Measurements from ENCODE around the gene ACER2. TPM values are rescaled to one million over a fixed set of nuclear protein-coding genes. Genes with fewer than 3 reads are reported as not detected.

The ACER2 gene
- total and polyA plus RNA-seq, 12 donors: 0.52 to 8.7 (median 3.6) TPM

GRCh38 chr9:19456426-19456825 lies 47.6 kb downstream of the ACER2 start:
- H3K36me3 ChIP-seq: peaks cover 0 to 27% (median 2%) of the 10 kb centered on the region in 9 donors
- no peaks in the 10 kb centered on the region for H3K9me3 ChIP-seq
- WGBS, 2 donors: 41% methylated on average over 3 of the region's 3 CpGs
- no peak overlapping the region for H3K4me3 ChIP-seq
- peaks cover 3 to 17% (median 11%) of the 10 kb centered on the region in 9 donors for H3K4me1 ChIP-seq
- intact Hi-C loops (cut with DNase I): loop anchor here in 8 of 10 donors (2.0 to 10.0 kb wide), 14 partner anchors 44 to 1642 kb away; partner anchors contain the start of genes RPS6 (in 6 of the 8), PLIN2 (in 2 of the 8), RRAGA (in 2 of the 8) and ACER2 (in 1 of the 8)
- TF ChIP-seq CTCF (IDR thresholded peaks at IDR 0.05): no peak
- DNase-seq (no peak), ATAC-seq (peak in 6 of 8 donors; percentile 18 to 46 (median 23))
- H3K27ac ChIP-seq: peak overlapping the region in 5 of 10 donors; percentile 64 to 85 (median 73)
- no peaks in the 10 kb centered on the region for H3K27me3 ChIP-seq

GRCh38 chr9:19456996-19457692 lies 48.3 kb downstream of the ACER2 start:
- H3K4me3 ChIP-seq: peak overlapping the region in 8 of 10 donors; percentile 14 to 38 (median 30)
- peak; percentile 88 to 99 (median 96) for ATAC-seq
- H3K36me3 ChIP-seq: peaks cover 0 to 20% (median 0%) of the 10 kb centered on the region in 9 donors
- H3K27ac ChIP-seq: peak overlapping the region; percentile 12 to 85 (median 58)
- intact Hi-C loops (cut with DNase I): loop anchor here in 8 of 10 donors (1.0 to 10.0 kb wide), 16 partner anchors 45 to 1642 kb away; partner anchors contain the start of genes RPS6 (in 7 of the 8), RRAGA (in 4 of the 8), PLIN2 (in 2 of the 8) and ACER2 (in 1 of the 8)
- H3K27me3 ChIP-seq: no peaks in the 10 kb centered on the region
- DNase-seq: peak in 1 of 2 donors; percentile 80
- WGBS, 2 donors: 14 to 16% methylated on average over 12 of the region's 12 CpGs
- TF ChIP-seq CTCF (IDR thresholded peaks at IDR 0.05): peak; percentile 87 to 99 (median 98)
- no peaks in the 10 kb centered on the region for H3K9me3 ChIP-seq
- H3K4me1 ChIP-seq: peaks cover 3 to 17% (median 11%) of the 10 kb centered on the region in 9 donors

GRCh38 chr9:19457693-19458009 lies 48.8 kb downstream of the ACER2 start:
- intact Hi-C loops (cut with DNase I): loop anchor here in 8 of 10 donors (1.0 to 10.0 kb wide), 16 partner anchors 45 to 1643 kb away; partner anchors contain the start of genes RPS6 (in 7 of the 8), RRAGA (in 4 of the 8), PLIN2 (in 2 of the 8) and ACER2 (in 1 of the 8)
- no peaks in the 10 kb centered on the region for H3K27me3 ChIP-seq
- peak overlapping the region in 5 of 10 donors; percentile 12 to 85 (median 65) for H3K27ac ChIP-seq
- DNase-seq: no peak
- peak in 2 of 9 donors; percentile 11 to 35 for TF ChIP-seq CTCF (IDR thresholded peaks at IDR 0.05)
- H3K4me3 ChIP-seq: peak overlapping the region in 8 of 10 donors; percentile 14 to 38 (median 30)
- peak in 7 of 8 donors; percentile 3 to 21 (median 16) for ATAC-seq
- peaks cover 0 to 15% (median 0%) of the 10 kb centered on the region in 9 donors for H3K36me3 ChIP-seq
- H3K4me1 ChIP-seq: peaks cover 3 to 17% (median 11%) of the 10 kb centered on the region in 9 donors
- H3K9me3 ChIP-seq: no peaks in the 10 kb centered on the region
- WGBS, 2 donors: 24 to 26% methylated on average over 5 of the region's 5 CpGs

DNA sequence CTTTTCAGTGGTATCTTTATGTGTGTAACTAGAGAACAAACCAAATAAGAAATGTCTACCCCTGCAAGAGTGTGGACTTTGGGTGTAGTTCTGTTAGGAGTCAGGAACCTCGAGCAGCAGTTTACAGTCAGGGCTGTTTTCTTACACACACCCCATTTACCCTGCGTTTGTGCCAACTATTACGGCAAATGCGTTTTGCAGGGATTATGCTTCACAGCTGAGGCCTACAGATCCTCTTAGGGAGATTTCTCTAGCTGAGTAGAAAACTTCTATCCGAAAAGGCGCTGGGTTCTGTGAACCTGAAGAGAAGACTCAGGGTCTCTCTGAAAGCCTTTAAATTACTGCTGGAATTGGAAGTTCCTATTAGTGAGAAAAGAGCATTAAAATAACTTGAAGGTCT lies 51.4 kb downstream of the ACER2 start:
- ATAC-seq (no peak), DNase-seq (no peak)
- H3K9me3 ChIP-seq: no peaks in the 10 kb centered on the region
- WGBS, 2 donors: 85 to 86% methylated on average over 6 of the region's 6 CpGs
- H3K27ac ChIP-seq: no peak overlapping the region
- TF ChIP-seq CTCF (IDR thresholded peaks at IDR 0.05): no peak
- intact Hi-C loops (cut with DNase I): no loop called here
- H3K4me3 ChIP-seq: no peak overlapping the region
- no peaks in the 10 kb centered on the region for H3K36me3 ChIP-seq
- peaks cover 3 to 20% (median 14%) of the 10 kb centered on the region in 9 donors for H3K4me1 ChIP-seq
- no peaks in the 10 kb centered on the region for H3K27me3 ChIP-seq
